ENCODE results near the gene PTPRA. TPM values are rescaled to one million over a fixed set of nuclear protein-coding genes. Genes with fewer than 3 reads are reported as not detected.

PTPRA gene
- total and polyA plus RNA-seq, 8 donors = 8.1 to 157 (median 21.8) TPM

GRCh38 chr20:3045042-3045815 is 171.9 kb downstream of the PTPRA start:
- Histone ChIP-seq H3K9me3 (no peaks in the 10 kb centered on the region), H3K27me3 (no peaks in the 10 kb centered on the region), H3K36me3 (peaks cover 22 to 36% (median 34%) of the 10 kb centered on the region in 4 donors), H3K27ac (peak overlapping the region; percentile 91 to 96 (median 94)), H3K4me1 (peaks cover 18 to 53% (median 47%) of the 10 kb centered on the region in 4 donors), H3K4me3 (peak overlapping the region; percentile 85 to 97 (median 96))
- DNase-seq = peak; percentile 77 to 90
- WGBS, 5 donors = 1 to 4% (median 2%) methylated on average over 10 to 24 of the region's 24 CpGs
- intact Hi-C loops (cut with DNase I; ENCODE audit: low total_unique reads) = no loop called here
- TF ChIP-seq EP300 (IDR thresholded peaks at IDR 0.05) = no peak
- TF ChIP-seq POLR2A (IDR thresholded peaks at IDR 0.05) = no peak
- no peak for TF ChIP-seq POLR2AphosphoS5 (IDR thresholded peaks at IDR 0.05)
- TF ChIP-seq CTCF (IDR thresholded peaks at IDR 0.05) = no peak

DNA sequence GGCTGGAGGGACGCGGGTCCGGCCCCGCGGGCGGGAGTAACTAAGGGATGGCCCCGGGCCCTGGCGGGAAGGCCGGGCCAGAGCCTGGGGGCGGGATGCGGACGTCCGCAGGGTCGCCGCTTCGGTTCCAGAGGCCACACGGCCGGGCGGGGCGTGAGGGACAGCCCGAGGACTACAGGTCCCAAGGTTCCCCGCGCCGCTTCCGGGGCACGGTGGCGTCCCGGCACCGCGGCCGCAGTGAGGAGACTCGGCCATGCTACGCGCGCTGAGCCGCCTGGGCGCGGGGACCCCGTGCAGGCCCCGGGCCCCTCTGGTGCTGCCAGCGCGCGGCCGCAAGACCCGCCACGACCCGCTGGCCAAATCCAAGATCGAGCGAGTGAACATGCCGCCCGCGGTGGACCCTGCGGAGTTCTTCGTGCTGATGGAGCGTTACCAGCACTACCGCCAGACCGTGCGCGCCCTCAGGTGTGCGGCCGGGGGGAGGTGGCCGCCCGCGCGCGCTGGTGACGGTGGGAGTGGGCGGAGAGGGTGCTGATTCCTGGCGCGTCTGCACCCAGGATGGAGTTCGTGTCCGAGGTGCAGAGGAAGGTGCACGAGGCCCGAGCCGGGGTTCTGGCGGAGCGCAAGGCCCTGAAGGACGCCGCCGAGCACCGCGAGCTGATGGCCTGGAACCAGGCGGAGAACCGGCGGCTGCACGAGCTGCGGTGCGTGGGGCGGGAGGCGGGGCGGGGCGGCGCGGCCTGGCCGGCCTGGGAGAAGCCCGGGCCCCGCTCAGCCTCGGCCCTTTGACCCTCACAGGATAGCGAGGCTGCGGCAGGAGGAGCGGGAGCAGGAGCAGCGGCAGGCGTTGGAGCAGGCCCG is 172.8 kb downstream of the PTPRA start, which contains the start of gene MRPS26:
TSS of gene MRPS26 (plus strand) at position 237 of the 861 bp plus-strand sequence. CDS start at position 254, 17 bp downstream.
- Histone ChIP-seq H3K27ac (peak within 1 kb of the TSS; percentile 91 to 96 (median 94)), H3K36me3 (peaks cover 22 to 37% (median 32%) of the 10 kb centered on the region in 4 donors), H3K4me1 (peaks cover 18 to 53% (median 46%) of the 10 kb centered on the region in 4 donors), H3K9me3 (no peaks in the 10 kb centered on the region), H3K4me3 (peak within 1 kb of the TSS; percentile 85 to 97 (median 96)), H3K27me3 (no peaks in the 10 kb centered on the region)
- intact Hi-C loops (cut with DNase I; ENCODE audit: low total_unique reads) = no loop called here
- peak; percentile 91 to 97 for DNase-seq
- TF ChIP-seq CTCF (IDR thresholded peaks at IDR 0.05) (no peak), POLR2AphosphoS5 (IDR thresholded peaks at IDR 0.05) (peak; percentile 45 to 89 (median 80))
- 0 to 1% (median 0%) methylated on average over 18 to 104 of the region's 104 CpGs for WGBS, 5 donors

DNA sequence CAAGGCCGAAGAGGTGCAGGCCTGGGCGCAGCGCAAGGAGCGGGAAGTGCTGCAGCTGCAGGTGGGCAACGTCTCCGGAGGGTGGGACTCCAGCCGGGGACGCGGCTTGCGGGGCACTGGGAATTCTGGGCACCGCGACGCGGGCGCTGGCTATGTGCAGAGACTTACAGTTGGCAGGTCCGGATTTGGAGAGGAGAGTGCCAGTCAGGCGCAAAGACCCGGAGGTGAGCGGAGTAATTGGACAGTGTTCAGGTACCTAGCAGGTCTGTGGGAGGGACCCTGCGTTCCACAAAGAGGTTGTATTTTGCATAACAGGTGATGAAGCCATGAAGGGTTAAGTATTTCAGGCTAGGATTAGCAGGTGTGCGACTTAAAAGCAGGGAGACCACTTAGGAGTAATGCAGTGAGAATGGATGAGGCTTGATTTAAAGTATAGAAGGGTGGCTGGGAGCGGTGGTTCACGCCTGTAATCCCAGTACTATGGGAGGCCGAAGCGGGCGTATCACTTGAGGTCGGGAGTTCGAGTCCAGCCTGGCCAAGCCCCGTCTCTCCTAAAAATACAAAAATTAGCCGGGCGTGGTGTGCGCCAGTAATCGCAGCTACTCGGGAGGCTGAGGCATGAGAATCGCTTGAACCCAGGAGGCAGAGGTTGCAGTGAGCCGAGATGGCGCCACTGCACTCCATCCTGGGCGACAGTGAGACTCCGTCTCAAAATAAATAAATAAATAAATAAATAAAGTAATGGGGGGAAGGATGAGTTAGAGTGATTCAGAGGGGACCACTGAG is 173.6 kb downstream of the PTPRA start:
- WGBS, 5 donors = 29 to 62% (median 34%) methylated on average over 24 to 39 of the region's 39 CpGs
- DNase-seq = peak; percentile 33 to 75
- Histone ChIP-seq H3K27me3 (no peaks in the 10 kb centered on the region), H3K4me3 (peak overlapping the region; percentile 85 to 97 (median 96)), H3K4me1 (peaks cover 13 to 46% (median 39%) of the 10 kb centered on the region in 4 donors), H3K9me3 (no peaks in the 10 kb centered on the region), H3K36me3 (peaks cover 22 to 39% (median 32%) of the 10 kb centered on the region in 4 donors), H3K27ac (peak overlapping the region; percentile 91 to 96 (median 94))
- intact Hi-C loops (cut with DNase I; ENCODE audit: low total_unique reads) = no loop called here
- peak in 1 of 3 donors; percentile 4 for TF ChIP-seq POLR2AphosphoS5 (IDR thresholded peaks at IDR 0.05)
- no peak for TF ChIP-seq CTCF (IDR thresholded peaks at IDR 0.05)
- TF ChIP-seq EP300 (IDR thresholded peaks at IDR 0.05) = no peak

Data from stomach (tissue), 9 donors.